HG03457 (cell line): Measurements from ENCODE around the gene TBR1.

Source experiments
- ATAC-seq: cut with Tn5 transposase; IDR thresholded peaks from one replicate; pipeline ENCODE4 v1.9.1; 2021; ENCODE audit warnings: moderate number of reproducible peaks; ENCODE audit not compliant: unreplicated experiment

TBR1 gene

GRCh38 chr2:161426922-161427663 is 11.0 kb downstream of the TBR1 start:
- no peak for ATAC-seq

GRCh38 chr2:161427664-161428587 is 11.8 kb downstream of the TBR1 start:
- ATAC-seq, result no peak

- no peak for ATAC-seq
These were observed 14.3 kb downstream of the TBR1 start for GRCh38 chr2:161430386-161430785.

- no peak for ATAC-seq
These were observed 16.0 kb downstream of the TBR1 start for GRCh38 chr2:161432107-161432506.

GRCh38 chr2:161434118-161434517 is 18.0 kb downstream of the TBR1 start:
- no peak for ATAC-seq

- no peak for ATAC-seq
These were observed 20.3 kb downstream of the TBR1 start for GRCh38 chr2:161436411-161436810.

- no peak for ATAC-seq
These were observed 22.5 kb downstream of the TBR1 start for GRCh38 chr2:161438598-161438997.

GRCh38 chr2:161445097-161445496 is 29.0 kb downstream of the TBR1 start:
- no peak for ATAC-seq

- ATAC-seq, result no peak
These were observed 32.3 kb downstream of the TBR1 start for GRCh38 chr2:161448431-161448830.

- ATAC-seq, result no peak
These were observed 55.5 kb downstream of the TBR1 start for GRCh38 chr2:161471631-161472030.

- ATAC-seq, result no peak
These were observed 58.8 kb downstream of the TBR1 start for GRCh38 chr2:161474920-161475319.
